ENCODE results near the gene FOXN1. TPM values are rescaled to one million over a fixed set of nuclear protein-coding genes. Genes with fewer than 3 reads are reported as not detected.

FOXN1 gene
- total and polyA plus RNA-seq, 2 of the 4 experiments (the other 2 are of a cell fraction) = not detected

GRCh38 chr17:28500712-28501379, 5.3 kb upstream of the FOXN1 start:
- H3K27me3 ChIP-seq (ENCODE audit: control insufficient read depth, insufficient read depth, low read length) = peaks cover 61% of the 10 kb centered on the region
- no peak overlapping the region for H4K5ac ChIP-seq (ENCODE audit: low read depth, low read length)
- no peak overlapping the region for H2BK120ac ChIP-seq (ENCODE audit: low read depth, low read length)
- no peak overlapping the region for H3K9ac ChIP-seq (ENCODE audit: low read depth, low read length)
- H3K36me3 ChIP-seq (ENCODE audit: control insufficient read depth, insufficient read depth, low read length) = no peaks in the 10 kb centered on the region
- H3K18ac ChIP-seq (ENCODE audit: low read depth, low read length) = no peak overlapping the region
- no peaks in the 10 kb centered on the region for H3K9me1 ChIP-seq (ENCODE audit: insufficient read depth, low read length)
- no peak overlapping the region for H2BK5ac ChIP-seq (ENCODE audit: low read depth, low read length, poor library complexity, severe bottlenecking)
- BruUV-seq (replicated peaks) = no TSS peak
- dilution Hi-C loops (cut with HindIII; ENCODE audit: low sequenced_read_pairs, unreplicated experiment) (no loop called here), in situ Hi-C loops (cut with MboI; ENCODE audit: low sequenced_read_pairs) (no loop called here), intact Hi-C loops (cut with micrococcal nuclease) (no loop called here)
- H3K14ac ChIP-seq (replicated peaks; ENCODE audit: low read depth, low read length) = no peak overlapping the region
- no peak overlapping the region for H2BK15ac ChIP-seq (ENCODE audit: low read depth, low read length)
- no peak overlapping the region for H2AK9ac ChIP-seq (replicated peaks; ENCODE audit: low read depth, low read length, poor library complexity)
- H2AFZ ChIP-seq (replicated peaks; ENCODE audit: low read length, poor library complexity) = no peak overlapping the region
- ATAC-seq (ENCODE audit: low read depth) = no peak
- H3K23ac ChIP-seq (ENCODE audit: low read depth, low read length) = no peak overlapping the region
- no peak overlapping the region for H3K27ac ChIP-seq (ENCODE audit: insufficient read depth, low read length)
- no peak overlapping the region for H3K56ac ChIP-seq (ENCODE audit: extremely low read depth, insufficient read depth, low read length)
- no peaks in the 10 kb centered on the region for H3K79me1 ChIP-seq (ENCODE audit: low read depth in 1 of 2, low read length in 2 of 2)
- no peak overlapping the region for H3K4me2 ChIP-seq (ENCODE audit: low read depth, low read length)
- DNase-seq = no peak
- POLR2A ChIA-PET (ENCODE audit: unreplicated experiment) = no interaction called here
- no peak overlapping the region for H3K4ac ChIP-seq (ENCODE audit: low read depth, low read length)
- CTCF ChIA-PET = no interaction called here
- H3K9me3 ChIP-seq (ENCODE audit: control insufficient read depth, insufficient read depth, low read length) = no peaks in the 10 kb centered on the region
- H4K8ac ChIP-seq (ENCODE audit: low read depth in 2 of 2, low read length in 2 of 2) = no peak overlapping the region
- no peaks in the 10 kb centered on the region for H3K4me1 ChIP-seq (ENCODE audit: control insufficient read depth, insufficient read depth, low read length)
- no peaks in the 10 kb centered on the region for H4K20me1 ChIP-seq (ENCODE audit: insufficient read depth, low read length)
- H4K91ac ChIP-seq (ENCODE audit: insufficient read depth, low read depth, low read length) = no peak overlapping the region
- H2BK20ac ChIP-seq (ENCODE audit: low read depth, low read length) = no peak overlapping the region
- WGBS, 2 experiments (ENCODE audit: extremely low coverage in 2 of 2, insufficient read length in 1 of 2) = 58% methylated on average over 9 of the region's 13 CpGs; no CpG with 5 or more reads in 1 of the 2 experiments
- H3K4me3 ChIP-seq (ENCODE audit: insufficient read depth, low read depth, low read length) = no peak overlapping the region
- no peak overlapping the region for H2AK5ac ChIP-seq (ENCODE audit: low read depth, low read length)
- TF ChIP-seq, protein P1, sequence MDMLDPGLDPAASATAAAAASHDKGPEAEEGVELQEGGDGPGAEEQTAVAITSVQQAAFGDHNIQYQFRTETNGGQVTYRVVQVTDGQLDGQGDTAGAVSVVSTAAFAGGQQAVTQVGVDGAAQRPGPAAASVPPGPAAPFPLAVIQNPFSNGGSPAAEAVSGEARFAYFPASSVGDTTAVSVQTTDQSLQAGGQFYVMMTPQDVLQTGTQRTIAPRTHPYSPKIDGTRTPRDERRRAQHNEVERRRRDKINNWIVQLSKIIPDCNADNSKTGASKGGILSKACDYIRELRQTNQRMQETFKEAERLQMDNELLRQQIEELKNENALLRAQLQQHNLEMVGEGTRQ (IDR thresholded peaks at IDR 0.05; ENCODE audit: low read depth, low read length) = no peak
- no peak for TF ChIP-seq MAZ (IDR thresholded peaks at IDR 0.05; ENCODE audit: borderline replicate concordance, low read depth, low read length)
- no peak for TF ChIP-seq CEBPB (IDR thresholded peaks at IDR 0.05; ENCODE audit: low read depth, low read length)
- no peak for TF ChIP-seq SMC3 (IDR thresholded peaks at IDR 0.05; ENCODE audit: low read depth, low read length)
- no peak for TF ChIP-seq MXI1 (IDR thresholded peaks at IDR 0.05; ENCODE audit: borderline replicate concordance, low read depth, low read length)
- TF ChIP-seq, protein P2, sequence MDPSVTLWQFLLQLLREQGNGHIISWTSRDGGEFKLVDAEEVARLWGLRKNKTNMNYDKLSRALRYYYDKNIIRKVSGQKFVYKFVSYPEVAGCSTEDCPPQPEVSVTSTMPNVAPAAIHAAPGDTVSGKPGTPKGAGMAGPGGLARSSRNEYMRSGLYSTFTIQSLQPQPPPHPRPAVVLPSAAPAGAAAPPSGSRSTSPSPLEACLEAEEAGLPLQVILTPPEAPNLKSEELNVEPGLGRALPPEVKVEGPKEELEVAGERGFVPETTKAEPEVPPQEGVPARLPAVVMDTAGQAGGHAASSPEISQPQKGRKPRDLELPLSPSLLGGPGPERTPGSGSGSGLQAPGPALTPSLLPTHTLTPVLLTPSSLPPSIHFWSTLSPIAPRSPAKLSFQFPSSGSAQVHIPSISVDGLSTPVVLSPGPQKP (IDR thresholded peaks at IDR 0.05; ENCODE audit: borderline replicate concordance, low read depth, low read length) = no peak
- TF ChIP-seq NFE2L2 (IDR thresholded peaks at IDR 0.05; ENCODE audit: low read depth, low read length) = no peak
- TF ChIP-seq POLR2A (IDR thresholded peaks at IDR 0.05; ENCODE audit: low read depth, low read length) = no peak
- TF ChIP-seq MAFK (IDR thresholded peaks at IDR 0.05; ENCODE audit: low read depth, low read length) = no peak
- no peak for TF ChIP-seq RAD21 (IDR thresholded peaks at IDR 0.05; ENCODE audit: low read length)
- TF ChIP-seq, protein P3, sequence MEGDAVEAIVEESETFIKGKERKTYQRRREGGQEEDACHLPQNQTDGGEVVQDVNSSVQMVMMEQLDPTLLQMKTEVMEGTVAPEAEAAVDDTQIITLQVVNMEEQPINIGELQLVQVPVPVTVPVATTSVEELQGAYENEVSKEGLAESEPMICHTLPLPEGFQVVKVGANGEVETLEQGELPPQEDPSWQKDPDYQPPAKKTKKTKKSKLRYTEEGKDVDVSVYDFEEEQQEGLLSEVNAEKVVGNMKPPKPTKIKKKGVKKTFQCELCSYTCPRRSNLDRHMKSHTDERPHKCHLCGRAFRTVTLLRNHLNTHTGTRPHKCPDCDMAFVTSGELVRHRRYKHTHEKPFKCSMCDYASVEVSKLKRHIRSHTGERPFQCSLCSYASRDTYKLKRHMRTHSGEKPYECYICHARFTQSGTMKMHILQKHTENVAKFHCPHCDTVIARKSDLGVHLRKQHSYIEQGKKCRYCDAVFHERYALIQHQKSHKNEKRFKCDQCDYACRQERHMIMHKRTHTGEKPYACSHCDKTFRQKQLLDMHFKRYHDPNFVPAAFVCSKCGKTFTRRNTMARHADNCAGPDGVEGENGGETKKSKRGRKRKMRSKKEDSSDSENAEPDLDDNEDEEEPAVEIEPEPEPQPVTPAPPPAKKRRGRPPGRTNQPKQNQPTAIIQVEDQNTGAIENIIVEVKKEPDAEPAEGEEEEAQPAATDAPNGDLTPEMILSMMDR (conservative IDR thresholded peaks at IDR 0.05; ENCODE audit: low read depth, low read length) = no peak
- no peak for TF ChIP-seq FOS (IDR thresholded peaks at IDR 0.05; ENCODE audit: low read depth, low read length)
- TF ChIP-seq RFX5 (IDR thresholded peaks at IDR 0.05; ENCODE audit: low read depth, low read length) = no peak
